GM23248 (cell line): ENCODE measurements around the gene ACTR5. TPM values are rescaled to one million over a fixed set of nuclear protein-coding genes. Genes with fewer than 3 reads are reported as not detected.
"Not testable (repeated sequence)": the region's sequence is repeated elsewhere in the genome, so short reads cannot be mapped to it uniquely, and the experiment has no call there.

ENCODE experiments used
- DNase-seq: peaks from one replicate; pipeline ENCODE4 v3.0.0-alpha.2; 2015
- H2AFZ ChIP-seq: fragments of 200-600 bp; sonication (generic); 2 replicates; pipeline ENCODE4 v1.6.1; 2016; ENCODE audit warnings: antibody characterized with exemption
- H3F3A ChIP-seq: fragments of 200-600 bp; sonication (generic); 2 replicates; pipeline ENCODE4 v1.6.1; 2016; ENCODE audit warnings: mild to moderate bottlenecking, antibody characterized with exemption, mixed run types; ENCODE audit not compliant: insufficient read depth
- H3K27ac ChIP-seq: fragments of 200-600 bp; sonication (generic); 2 replicates; pipeline ENCODE4 v1.5.1; 2016; ENCODE audit warnings: mild to moderate bottlenecking
- H3K27me3 ChIP-seq: fragments of 200-600 bp; sonication (generic); replicated peaks from 2 replicates; pipeline ENCODE4 v1.6.1; 2016; ENCODE audit warnings: mild to moderate bottlenecking; ENCODE audit not compliant: insufficient read depth
- H3K36me3 ChIP-seq: fragments of 200-600 bp; sonication (generic); 2 replicates; pipeline ENCODE4 v1.6.1; 2016; ENCODE audit warnings: low read depth, mild to moderate bottlenecking
- H3K4me1 ChIP-seq: fragments of 200-600 bp; sonication (generic); 2 replicates; pipeline ENCODE4 v1.6.1; 2016; ENCODE audit warnings: mild to moderate bottlenecking; ENCODE audit not compliant: insufficient read depth
- H3K4me2 ChIP-seq: fragments of 200-600 bp; sonication (generic); one replicate; pipeline ENCODE4 v1.6.1; 2016; ENCODE audit warnings: mild to moderate bottlenecking; ENCODE audit not compliant: unreplicated experiment
- H3K4me3 ChIP-seq: fragments of 200-600 bp; sonication (generic); 2 replicates; pipeline ENCODE4 v1.5.1; 2016; ENCODE audit warnings: mild to moderate bottlenecking
- H3K79me2 ChIP-seq: fragments of 200-600 bp; sonication (generic); 2 replicates; pipeline ENCODE4 v1.6.1; 2016; ENCODE audit warnings: mild to moderate bottlenecking; ENCODE audit not compliant: insufficient read depth
- H3K9ac ChIP-seq: fragments of 200-600 bp; sonication (generic); 2 replicates; pipeline ENCODE4 v1.6.1; 2016; ENCODE audit warnings: mild to moderate bottlenecking
- H3K9me2 ChIP-seq: fragments of 200-600 bp; sonication (generic); 2 replicates; pipeline ENCODE4 v1.6.1; 2016; ENCODE audit warnings: mixed run types, mild to moderate bottlenecking, moderate library complexity; ENCODE audit not compliant: insufficient read depth
- H3K9me3 ChIP-seq: fragments of 200-600 bp; sonication (generic); one replicate; pipeline ENCODE4 v1.6.1; 2017; ENCODE audit warnings: low read depth
- H4K20me1 ChIP-seq: fragments of 200-600 bp; sonication (generic); 2 replicates; pipeline ENCODE4 v1.6.0; 2016; ENCODE audit not compliant: insufficient read depth
- EZH2 ChIP-seq: fragments of 200-600 bp; sonication (generic); IDR thresholded peaks from 2 replicates; pipeline ENCODE4 v1.6.1; 2018; ENCODE audit warnings: antibody characterized with exemption, mild to moderate bottlenecking; ENCODE audit not compliant: insufficient read depth, poor library complexity, severe bottlenecking
- EZH2phosphoT487 ChIP-seq: fragments of 200-600 bp; sonication (generic); IDR thresholded peaks from 2 replicates; pipeline ENCODE4 v1.6.1; 2018; ENCODE audit warnings: antibody characterized with exemption, moderate library complexity, mild to moderate bottlenecking, low read depth; ENCODE audit not compliant: insufficient read depth
- WGBS, 2 experiments: methylation state at CpG; one replicate each; pipeline ENCODE4 v1.1.6; 2015 to 2017; ENCODE audit warnings: low lambda C conversion rate in 2 of 2, low coverage in 1 of 2; ENCODE audit errors: missing lambda C conversion rate in 2 of 2; 5-methylcytosine and 5-hydroxymethylcytosine counted together
- in situ Hi-C: fragments of 300-500 bp; cut with MboI; formaldehyde crosslinking; loops from 2 replicates; pipeline ENCODE4 v1.15.0; 2020
- polyA plus RNA-seq: library from polyadenylated mRNA; unstranded; fragments of >200 nt; fragmentation: Nextera tagmentation; extraction: Ambion mirVana; gene quantifications from 2 replicates; pipeline ENCODE4 v1.2.1, GENCODE V29; 2016
- total RNA-seq: library from RNA; depleted of rRNA; stranded (reverse); fragments of >200 nt; shearing (Covaris generic); gene quantifications from 2 replicates; pipeline ENCODE4 v1.2.3, GENCODE V29; 2014

Gene ACTR5
- total and polyA plus RNA-seq, 2 experiments from 2014 or later: 3.0 to 4.0 TPM

DNA sequence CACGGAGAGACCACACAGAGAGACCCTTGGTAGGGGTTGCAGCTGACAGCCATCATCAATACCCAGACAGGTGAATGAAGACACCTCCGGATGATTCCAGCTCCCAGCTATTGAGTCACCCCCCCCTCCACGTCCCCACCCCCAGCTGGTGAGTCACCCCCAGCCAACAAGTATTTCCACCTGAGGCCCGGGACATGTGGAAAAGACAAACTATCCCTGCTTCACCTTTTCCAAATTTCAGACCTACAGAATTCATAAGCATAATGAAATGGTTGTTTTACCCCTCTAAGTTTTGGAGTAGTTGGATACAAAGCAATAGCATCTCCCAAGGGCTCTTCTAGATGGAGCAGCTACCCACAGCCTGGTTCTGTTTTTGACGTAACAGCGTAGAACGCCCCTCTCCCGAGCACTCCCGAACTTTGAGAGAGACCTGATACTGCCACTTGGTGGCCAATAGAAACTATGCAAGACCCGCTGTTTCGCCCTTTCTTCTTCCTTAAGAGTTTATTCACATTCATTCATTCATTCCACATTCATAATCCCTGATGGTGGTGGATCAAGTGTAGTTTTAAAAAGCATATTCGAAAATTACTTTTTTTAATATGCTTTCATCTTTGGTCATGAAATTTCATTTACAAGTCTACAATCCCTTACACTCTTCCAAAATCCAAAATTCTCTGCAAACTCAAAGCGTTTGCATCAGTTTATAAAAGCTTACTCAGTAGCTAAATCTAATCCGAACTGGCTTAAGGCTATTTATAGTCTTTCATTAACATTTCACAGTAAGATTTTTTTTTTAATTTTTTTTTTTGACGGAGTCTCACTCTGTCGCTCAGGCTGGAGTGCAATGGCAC is 42.2 kb downstream of the ACTR5 start:
- no peak overlapping the region for H3K27ac ChIP-seq
- H3K27me3 ChIP-seq: 0 out of 2 replicates have a peak, but pooled peaks cover 4% of the 10 kb centered on the region
- no peak overlapping the region for H3K9ac ChIP-seq
- WGBS, 2 experiments: 36% methylated on average over 16 of the region's 16 CpGs
- TF ChIP-seq EZH2 (no peak), EZH2phosphoT487 (no peak)
- no peaks in the 10 kb centered on the region for H4K20me1 ChIP-seq
- in situ Hi-C loops: no loop called here
- H3K9me2 ChIP-seq: no peaks in the 10 kb centered on the region
- no peak overlapping the region for H3K4me3 ChIP-seq
- DNase-seq: peak; percentile 54
- H3K9me3 ChIP-seq: no peaks in the 10 kb centered on the region
- no peaks in the 10 kb centered on the region for H3K79me2 ChIP-seq
- no peaks in the 10 kb centered on the region for H3F3A ChIP-seq
- H3K4me1 ChIP-seq: peaks cover 4% of the 10 kb centered on the region
- H3K36me3 ChIP-seq: no peaks in the 10 kb centered on the region
- H3K4me2 ChIP-seq: no peak overlapping the region
- H2AFZ ChIP-seq: no peak overlapping the region

GRCh38 chr20:38791291-38791690 is 43.0 kb downstream of the ACTR5 start:
- no peaks in the 10 kb centered on the region for H3K79me2 ChIP-seq
- DNase-seq: peak; percentile 23

GRCh38 chr20:38791940-38792339 is 43.7 kb downstream of the ACTR5 start:
- no peak for TF ChIP-seq EZH2phosphoT487
- TF ChIP-seq EZH2: no peak
- peaks cover 10% of the 10 kb centered on the region; the same call in 1 of the 2 replicates for H3K27me3 ChIP-seq
- 89 to 91% methylated on average over 1 of the region's 1 CpG for WGBS, 2 experiments
- H3F3A ChIP-seq: no peaks in the 10 kb centered on the region
- in situ Hi-C loops: no loop called here
- no peak overlapping the region for H2AFZ ChIP-seq
- H3K9ac ChIP-seq: no peak overlapping the region
- H3K36me3 ChIP-seq: no peaks in the 10 kb centered on the region
- no peaks in the 10 kb centered on the region for H3K9me2 ChIP-seq
- H3K9me3 ChIP-seq: no peaks in the 10 kb centered on the region
- H3K27ac ChIP-seq: no peak overlapping the region
- H3K4me2 ChIP-seq: no peak overlapping the region
- H3K79me2 ChIP-seq: no peaks in the 10 kb centered on the region
- DNase-seq: no peak
- no peaks in the 10 kb centered on the region for H4K20me1 ChIP-seq
- H3K4me1 ChIP-seq: peaks cover 4% of the 10 kb centered on the region
- no peak overlapping the region for H3K4me3 ChIP-seq

More at GRCh38 chr20:38791291-38791690, 43.0 kb downstream of the ACTR5 start:
- Histone ChIP-seq H3K27ac (no peak overlapping the region), H3K4me3 (no peak overlapping the region), H3K9me3 (no peaks in the 10 kb centered on the region), H3K4me1 (peaks cover 4% of the 10 kb centered on the region), H3K9me2 (no peaks in the 10 kb centered on the region), H3K27me3 (0 out of 2 replicates have a peak, but pooled peaks cover 7% of the 10 kb centered on the region), H3K9ac (no peak overlapping the region), H4K20me1 (no peaks in the 10 kb centered on the region), H2AFZ (no peak overlapping the region), H3K4me2 (no peak overlapping the region), H3F3A (no peaks in the 10 kb centered on the region), H3K36me3 (no peaks in the 10 kb centered on the region)
- in situ Hi-C loops: no loop called here
- no peak for TF ChIP-seq EZH2phosphoT487
- no peak for TF ChIP-seq EZH2
- WGBS, 2 experiments: 58 to 62% methylated on average over 3 of the region's 3 CpGs

DNA sequence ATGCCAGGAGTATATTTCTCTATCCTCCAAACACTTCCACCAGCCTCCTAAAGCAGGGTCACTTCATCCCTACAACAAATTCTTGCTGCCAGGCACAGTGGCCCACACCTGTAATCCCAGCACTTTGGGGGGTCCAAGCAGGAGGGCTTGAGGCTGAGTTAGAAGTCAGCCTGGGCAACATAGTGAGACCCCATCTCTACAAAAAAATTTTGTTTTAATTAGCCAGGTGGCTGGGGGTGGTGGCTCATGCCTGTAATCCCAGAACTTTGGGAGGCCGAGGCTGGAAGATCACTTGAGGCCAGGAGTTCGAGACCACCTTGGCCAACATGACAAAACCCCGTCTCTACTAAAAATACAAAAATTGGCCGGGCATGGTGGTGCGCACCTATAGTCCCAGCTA is 45.8 kb downstream of the ACTR5 start:
- H2AFZ ChIP-seq, H3F3A ChIP-seq, H3K79me2 ChIP-seq, in situ Hi-C loops, H3K9ac ChIP-seq, H3K9me3 ChIP-seq, H3K4me1 ChIP-seq, H3K4me2 ChIP-seq, H3K36me3 ChIP-seq, H4K20me1 ChIP-seq, DNase-seq, H3K27ac ChIP-seq, H3K9me2 ChIP-seq, H3K4me3 ChIP-seq: not testable (repeated sequence)
- WGBS, 2 experiments: 60% methylated on average over 5 of the region's 5 CpGs
- H3K27me3 ChIP-seq: peaks cover 13% of the 10 kb centered on the region
